A673 (cell line): Measurements from ENCODE around the gene ST8SIA5. TPM values are rescaled to one million over a fixed set of nuclear protein-coding genes. Genes with fewer than 3 reads are reported as not detected.

Source experiments
- BruUV-seq: library from RNA; stranded (reverse); fragments of 400-500 nt; replicated peaks from 2 replicates; lab custom pipeline; 2021; lab: Mats Ljungman, UMichigan
- CTCF ChIA-PET: fragments of 300-600 bp; sonication (Branson Sonifier 250); formaldehyde crosslinking; loops from one replicate; lab custom pipeline; 2022; ENCODE audit warnings: antibody characterized with exemption; lab: Charles Lee
- POLR2A ChIA-PET: fragments of 300-600 bp; sonication (Branson Sonifier 250); formaldehyde crosslinking; loops from one replicate; lab custom pipeline; 2022; ENCODE audit warnings: antibody characterized with exemption; ENCODE audit not compliant: low non-redundant PET; lab: Charles Lee
- DNase-seq: peaks from one replicate; pipeline ENCODE4 v3.0.0-alpha.2; 2015; ENCODE audit warnings: low spot score
- H3K27ac ChIP-seq: fragments of 200-600 bp; sonication (generic); 2 replicates; pipeline ENCODE4 v1.5.1; 2016; ENCODE audit warnings: mixed run types, low read depth, mild to moderate bottlenecking, mixed read lengths, antibody characterized with exemption, low read length; ENCODE audit not compliant: poor library complexity, severe bottlenecking
- H3K27me3 ChIP-seq: fragments of 200-600 bp; sonication (generic); replicated peaks from 2 replicates; pipeline ENCODE4 v1.6.1; 2017; ENCODE audit warnings: mixed run types, low read depth, mild to moderate bottlenecking, mixed read lengths, antibody characterized with exemption, low read length; ENCODE audit not compliant: insufficient read depth, poor library complexity
- H3K36me3 ChIP-seq: fragments of 200-600 bp; sonication (generic); 2 replicates; pipeline ENCODE4 v1.6.1; 2016; ENCODE audit warnings: mixed run types, mild to moderate bottlenecking, mixed read lengths, antibody characterized with exemption, low read length; ENCODE audit not compliant: insufficient read depth, poor library complexity, severe bottlenecking
- H3K4me1 ChIP-seq: fragments of 200-600 bp; sonication (generic); 2 replicates; pipeline ENCODE4 v1.6.1; 2017; ENCODE audit warnings: mixed run types, mild to moderate bottlenecking, mixed read lengths, antibody characterized with exemption, low read length; ENCODE audit not compliant: insufficient read depth, poor library complexity, severe bottlenecking
- H3K4me3 ChIP-seq: fragments of 200-600 bp; sonication (generic); 2 replicates; pipeline ENCODE4 v1.5.1; 2016; ENCODE audit warnings: low read depth, mixed run types, mild to moderate bottlenecking, mixed read lengths, low read length; ENCODE audit not compliant: poor library complexity, severe bottlenecking
- H3K9me3 ChIP-seq: fragments of 200-600 bp; sonication (generic); 2 replicates; pipeline ENCODE4 v1.6.1; 2016; ENCODE audit warnings: mixed run types, low read depth, mild to moderate bottlenecking, mixed read lengths, antibody characterized with exemption, low read length; ENCODE audit not compliant: poor library complexity, severe bottlenecking
- EZH2 ChIP-seq: fragments of 200-600 bp; sonication (generic); IDR thresholded peaks from 2 replicates; pipeline ENCODE4 v1.6.1; 2017; ENCODE audit warnings: borderline replicate concordance, low read depth, mild to moderate bottlenecking, mixed read lengths, antibody characterized with exemption, low read length; ENCODE audit not compliant: poor library complexity, severe bottlenecking
- intact Hi-C: fragments of 100-400 bp; cut with micrococcal nuclease; formaldehyde crosslinking; loops from one replicate; pipeline ENCODE4 v1.10.0; 2022; ENCODE audit not compliant: unreplicated experiment
- total RNA-seq: library from RNA; stranded (reverse); gene quantifications from 2 replicates; pipeline ENCODE4 v1.2.3, GENCODE V29; 2021
- TF ChIP-seq, protein P1 (sequence below): fragments of 300-800, 200-600 bp; sonication (generic); conservative IDR thresholded peaks from 2 replicates; pipeline ENCODE4 v1.5.1; 2017; ENCODE audit warnings: low read depth, mild to moderate bottlenecking, antibody characterized with exemption, low read length, moderate library complexity, mixed read lengths

The ST8SIA5 gene
- total RNA-seq, 1 experiment from 2014 or later = 17.9 TPM

DNA sequence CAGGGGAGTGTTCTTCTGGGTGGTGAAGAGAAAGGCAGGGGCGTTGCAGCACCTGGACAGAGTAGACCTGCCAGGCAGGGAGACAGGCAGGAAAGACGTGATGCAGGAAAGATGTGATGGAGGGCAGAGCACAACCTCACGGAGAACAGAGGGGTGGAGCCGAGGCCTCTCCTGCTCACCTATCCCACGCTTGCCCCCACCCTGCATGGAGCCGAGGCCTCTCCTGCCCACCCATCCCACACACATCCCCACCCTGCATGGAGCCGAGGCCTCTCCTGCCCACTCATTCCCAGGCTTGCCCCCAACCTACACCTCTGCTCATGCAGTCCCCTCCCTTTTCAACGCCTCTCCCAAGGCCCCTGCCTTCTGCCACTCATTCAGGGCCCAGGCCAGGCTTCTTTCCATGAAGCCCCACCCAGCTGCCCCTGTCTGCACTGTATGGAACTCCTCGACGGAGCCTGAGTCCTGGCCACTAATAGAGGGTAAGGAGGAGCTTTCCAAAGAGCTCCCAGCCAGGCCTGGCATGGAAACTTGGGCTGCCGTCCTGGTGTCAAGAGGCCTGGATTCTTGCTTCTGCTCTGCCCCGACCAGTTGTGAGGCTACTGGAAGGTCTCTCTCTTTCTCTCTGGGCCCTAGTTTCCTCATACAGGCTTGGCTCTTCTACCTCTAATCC, 67.9 kb downstream of the ST8SIA5 start:
- ChIA-PET CTCF (no interaction called here), POLR2A (no interaction called here)
- Histone ChIP-seq H3K9me3 (no peaks in the 10 kb centered on the region), H3K36me3 (no peaks in the 10 kb centered on the region), H3K27ac (no peak overlapping the region), H3K27me3 (no peaks in the 10 kb centered on the region), H3K4me1 (no peaks in the 10 kb centered on the region), H3K4me3 (no peak overlapping the region)
- intact Hi-C loops = no loop called here
- TF ChIP-seq EZH2 = no peak
- TF ChIP-seq, protein P1, sequence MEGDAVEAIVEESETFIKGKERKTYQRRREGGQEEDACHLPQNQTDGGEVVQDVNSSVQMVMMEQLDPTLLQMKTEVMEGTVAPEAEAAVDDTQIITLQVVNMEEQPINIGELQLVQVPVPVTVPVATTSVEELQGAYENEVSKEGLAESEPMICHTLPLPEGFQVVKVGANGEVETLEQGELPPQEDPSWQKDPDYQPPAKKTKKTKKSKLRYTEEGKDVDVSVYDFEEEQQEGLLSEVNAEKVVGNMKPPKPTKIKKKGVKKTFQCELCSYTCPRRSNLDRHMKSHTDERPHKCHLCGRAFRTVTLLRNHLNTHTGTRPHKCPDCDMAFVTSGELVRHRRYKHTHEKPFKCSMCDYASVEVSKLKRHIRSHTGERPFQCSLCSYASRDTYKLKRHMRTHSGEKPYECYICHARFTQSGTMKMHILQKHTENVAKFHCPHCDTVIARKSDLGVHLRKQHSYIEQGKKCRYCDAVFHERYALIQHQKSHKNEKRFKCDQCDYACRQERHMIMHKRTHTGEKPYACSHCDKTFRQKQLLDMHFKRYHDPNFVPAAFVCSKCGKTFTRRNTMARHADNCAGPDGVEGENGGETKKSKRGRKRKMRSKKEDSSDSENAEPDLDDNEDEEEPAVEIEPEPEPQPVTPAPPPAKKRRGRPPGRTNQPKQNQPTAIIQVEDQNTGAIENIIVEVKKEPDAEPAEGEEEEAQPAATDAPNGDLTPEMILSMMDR = no peak
- DNase-seq = no peak
- no TSS peak for BruUV-seq

DNA sequence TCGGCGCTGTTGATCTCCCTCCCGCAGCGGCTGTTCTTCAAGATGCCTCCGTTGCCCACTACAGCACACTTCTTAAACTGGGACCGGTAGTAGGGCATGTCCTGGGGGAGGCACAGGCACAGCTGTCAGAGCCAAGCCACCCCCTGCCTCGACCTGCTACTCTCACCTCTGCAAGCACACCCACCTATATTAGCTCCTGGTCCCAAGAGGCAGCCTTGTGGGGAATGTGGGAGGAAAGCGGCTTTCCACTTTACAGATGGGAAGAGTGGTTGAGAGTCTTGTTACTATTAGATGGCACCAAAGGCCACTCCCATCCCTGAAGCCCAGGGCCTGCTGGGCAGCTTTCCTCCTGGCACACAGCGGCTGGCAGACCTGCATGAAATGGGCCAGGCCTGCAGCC, 70.7 kb downstream of the ST8SIA5 start:
- no peaks in the 10 kb centered on the region for H3K4me1 ChIP-seq
- no peak overlapping the region for H3K27ac ChIP-seq
- no peaks in the 10 kb centered on the region for H3K9me3 ChIP-seq
- DNase-seq = no peak
- H3K36me3 ChIP-seq = no peaks in the 10 kb centered on the region
- no TSS peak for BruUV-seq
- POLR2A ChIA-PET = no interaction called here
- TF ChIP-seq, protein P1 = no peak
- TF ChIP-seq EZH2 = no peak
- H3K4me3 ChIP-seq = no peak overlapping the region
- no peaks in the 10 kb centered on the region for H3K27me3 ChIP-seq
- CTCF ChIA-PET = no interaction called here
- intact Hi-C loops = no loop called here

DNA sequence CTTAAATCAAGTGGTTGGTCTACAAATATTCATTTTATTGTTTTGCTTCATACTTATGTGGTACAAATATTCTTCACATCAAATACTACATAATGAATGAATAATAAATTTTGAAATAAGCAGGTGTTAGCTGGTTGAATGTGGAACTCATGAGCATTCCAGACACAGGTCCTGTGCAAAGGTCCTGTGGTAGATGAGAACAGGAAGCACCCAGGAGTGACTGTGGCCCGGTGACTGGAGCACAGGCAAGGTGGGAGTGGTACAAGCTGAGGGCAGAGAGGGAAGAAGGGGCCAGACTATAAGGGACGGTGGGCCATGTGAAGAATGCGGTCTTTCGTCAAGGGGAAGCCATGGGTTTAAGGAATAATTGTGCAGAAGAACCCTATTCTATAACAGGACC, 73.6 kb downstream of the ST8SIA5 start:
- BruUV-seq = no TSS peak
- CTCF ChIA-PET = no interaction called here
- Histone ChIP-seq H3K27me3 (no peaks in the 10 kb centered on the region), H3K36me3 (no peaks in the 10 kb centered on the region), H3K9me3 (no peaks in the 10 kb centered on the region), H3K4me3 (no peak overlapping the region), H3K4me1 (no peaks in the 10 kb centered on the region), H3K27ac (no peak overlapping the region)
- no peak for TF ChIP-seq EZH2
- TF ChIP-seq, protein P1 = no peak
- intact Hi-C loops = no loop called here
- POLR2A ChIA-PET = no interaction called here
- DNase-seq = no peak
